ENCODE data around the gene CSF1. TPM values are rescaled to one million over a fixed set of nuclear protein-coding genes. Genes with fewer than 3 reads are reported as not detected.
A peak's percentile ranks its signal among the peaks of the same experiment; 100 is the strongest.

The CSF1 gene
- total RNA-seq, 1 donor from 2014 or later: 13.9 TPM

DNA sequence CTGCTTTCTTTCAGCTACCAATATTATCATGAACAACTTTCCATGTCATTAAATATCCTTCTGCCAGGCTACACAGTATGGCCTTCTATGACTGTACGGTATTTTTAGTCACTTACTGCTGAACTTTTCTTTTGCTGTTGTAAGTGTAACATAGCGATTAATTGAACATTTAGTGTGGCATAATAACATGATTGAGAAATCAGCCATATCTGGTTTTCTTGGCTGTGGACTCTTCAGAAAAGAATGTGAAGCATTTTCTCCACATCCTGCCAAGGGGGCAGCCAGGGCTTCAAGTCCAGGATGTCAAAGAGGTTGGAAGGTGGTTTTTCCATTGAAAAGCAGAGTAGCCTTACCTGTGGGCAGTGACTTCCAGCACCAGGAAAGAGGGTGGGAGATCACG is 65.1 kb downstream of the CSF1 start:
- TF ChIP-seq CTCF (IDR thresholded peaks at IDR 0.05; ENCODE audit: borderline replicate concordance): no peak
- Histone ChIP-seq H3K36me3 (no peaks in the 10 kb centered on the region), H3K4me3 (no peak overlapping the region), H3K4me1 (peaks cover 46% of the 10 kb centered on the region), H3K27me3 (ENCODE audit: low read depth) (no peaks in the 10 kb centered on the region), H3K9me3 (replicated peaks) (no peaks in the 10 kb centered on the region), H3K27ac (replicated peaks) (no peak overlapping the region)
- intact Hi-C loops (cut with micrococcal nuclease): loop anchor here (10.0 kb wide), 1 partner anchor 61 kb away; the partner anchor contains the start of gene CSF1
- DNase-seq: no peak

- DNase-seq: no peak
- Histone ChIP-seq H3K27ac (replicated peaks) (peak overlapping the region; percentile 74), H3K4me3 (no peak overlapping the region), H3K4me1 (peaks cover 48% of the 10 kb centered on the region), H3K36me3 (no peaks in the 10 kb centered on the region), H3K27me3 (ENCODE audit: low read depth) (no peaks in the 10 kb centered on the region), H3K9me3 (replicated peaks) (no peaks in the 10 kb centered on the region)
- intact Hi-C loops (cut with micrococcal nuclease): loop anchor here (10.0 kb wide), 1 partner anchor 62 kb away; the partner anchor contains the start of gene CSF1
- TF ChIP-seq CTCF (IDR thresholded peaks at IDR 0.05; ENCODE audit: borderline replicate concordance): no peak
Observed at GRCh38 chr1:109976762-109977161, 66.1 kb downstream of the CSF1 start.

GRCh38 chr1:109977225-109977624 is 66.6 kb downstream of the CSF1 start:
- Histone ChIP-seq H3K27me3 (ENCODE audit: low read depth) (no peaks in the 10 kb centered on the region), H3K36me3 (no peaks in the 10 kb centered on the region), H3K4me3 (no peak overlapping the region), H3K4me1 (peaks cover 48% of the 10 kb centered on the region), H3K27ac (replicated peaks) (peak overlapping the region; percentile 74), H3K9me3 (replicated peaks) (no peaks in the 10 kb centered on the region)
- intact Hi-C loops (cut with micrococcal nuclease): loop anchor here (10.0 kb wide), 1 partner anchor 62 kb away; the partner anchor contains the start of gene CSF1
- peak; percentile 50 for DNase-seq
- TF ChIP-seq CTCF (IDR thresholded peaks at IDR 0.05; ENCODE audit: borderline replicate concordance): no peak

DNA sequence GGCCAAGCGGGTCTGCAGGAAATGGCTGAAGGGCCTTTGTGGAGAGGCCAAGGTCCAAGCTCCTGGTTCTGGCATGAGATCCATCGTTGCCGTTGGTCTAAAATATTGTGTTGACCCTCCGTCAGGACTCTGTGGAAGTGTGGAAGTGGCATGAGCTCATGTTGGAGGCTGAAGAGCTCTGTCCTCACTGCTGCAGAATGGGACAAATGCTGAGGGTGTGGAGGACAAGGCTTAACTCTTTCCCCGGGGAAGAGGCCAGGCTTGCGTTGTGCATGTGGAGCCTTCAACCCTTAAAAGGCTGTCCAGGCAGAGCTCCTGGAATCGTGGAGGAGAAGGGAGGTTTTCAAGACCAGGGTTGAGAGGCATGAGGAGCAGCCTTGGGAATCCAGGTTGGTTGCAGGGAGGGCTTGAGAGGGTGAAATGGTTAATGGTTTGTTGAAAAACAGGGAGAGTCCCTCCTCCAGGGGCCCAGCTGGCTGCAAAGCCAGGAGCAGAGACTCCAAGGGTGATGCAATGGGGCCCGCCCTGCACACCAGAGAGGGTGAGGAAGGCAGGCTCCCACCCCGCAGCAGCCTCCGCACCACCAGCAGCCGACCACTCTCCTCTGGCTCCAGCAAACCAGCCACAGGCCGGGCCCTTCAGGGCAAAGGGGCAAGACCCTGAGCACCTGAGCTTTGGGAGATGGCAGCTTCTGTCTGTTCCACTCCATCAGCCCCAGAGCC is 67.2 kb downstream of the CSF1 start:
- no peak for TF ChIP-seq CTCF (IDR thresholded peaks at IDR 0.05; ENCODE audit: borderline replicate concordance)
- H3K4me3 ChIP-seq: no peak overlapping the region
- peaks cover 48% of the 10 kb centered on the region for H3K4me1 ChIP-seq
- no peaks in the 10 kb centered on the region for H3K36me3 ChIP-seq
- H3K27me3 ChIP-seq (ENCODE audit: low read depth): no peaks in the 10 kb centered on the region
- intact Hi-C loops (cut with micrococcal nuclease): loop anchor here (10.0 kb wide), 1 partner anchor 63 kb away; the partner anchor contains the start of gene CSF1
- peak; percentile 75 for DNase-seq
- H3K9me3 ChIP-seq (replicated peaks): no peaks in the 10 kb centered on the region
- H3K27ac ChIP-seq (replicated peaks): peak overlapping the region; percentile 74

- Histone ChIP-seq H3K27me3 (ENCODE audit: low read depth) (no peaks in the 10 kb centered on the region), H3K27ac (replicated peaks) (peak overlapping the region; percentile 74)
- DNase-seq: no peak
Observed at GRCh38 chr1:109978761-109979488, 68.3 kb downstream of the CSF1 start.

More at GRCh38 chr1:109978761-109979488, 68.3 kb downstream of the CSF1 start:
- H3K4me3 ChIP-seq: no peak overlapping the region
- H3K9me3 ChIP-seq (replicated peaks): no peaks in the 10 kb centered on the region
- intact Hi-C loops (cut with micrococcal nuclease): loop anchor here (10.0 kb wide), 1 partner anchor 64 kb away; the partner anchor contains the start of gene CSF1
- TF ChIP-seq CTCF (IDR thresholded peaks at IDR 0.05; ENCODE audit: borderline replicate concordance): no peak
- peaks cover 55% of the 10 kb centered on the region for H3K4me1 ChIP-seq
- no peaks in the 10 kb centered on the region for H3K36me3 ChIP-seq
